ENCODE data around the gene PCBD1. TPM values are rescaled to one million over a fixed set of nuclear protein-coding genes. Genes with fewer than 3 reads are reported as not detected.

Gene PCBD1
- total and polyA plus RNA-seq, 2 experiments from 2014 or later, result 33.3 to 78.5 TPM

DNA sequence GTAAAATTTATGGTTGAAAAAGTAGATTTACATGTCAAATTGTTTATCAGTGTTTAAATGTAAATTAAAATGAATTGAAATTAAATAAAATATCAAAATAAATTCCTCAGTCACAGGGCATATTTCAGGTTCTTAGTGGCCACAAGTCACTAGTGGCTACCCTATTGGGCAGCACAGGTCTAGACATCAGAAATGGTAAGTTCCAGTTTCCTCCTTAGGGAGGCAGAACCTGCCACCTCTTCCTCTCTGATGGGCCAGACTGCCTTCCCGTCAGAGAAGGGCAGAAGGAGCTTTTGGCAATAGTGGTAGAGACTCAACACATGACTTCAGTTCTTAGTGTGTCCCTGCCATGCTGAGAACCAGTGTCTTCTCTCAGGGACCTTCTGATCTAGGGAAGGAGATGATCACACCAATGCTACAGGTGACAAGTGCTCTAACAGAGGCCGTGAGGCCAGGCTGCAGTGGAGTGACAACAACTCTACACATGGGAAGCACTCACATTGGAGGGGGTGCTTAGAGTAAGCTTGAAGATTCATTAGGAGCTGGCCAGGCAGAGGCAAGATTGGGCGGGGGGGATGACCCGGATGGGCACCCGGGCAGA, 14.4 kb upstream of the PCBD1 start:
- Histone ChIP-seq H3K27ac (ENCODE audit: low read depth) (no peak overlapping the region), H3K4me3 (no peak overlapping the region), H3K4me1 (ENCODE audit: insufficient read depth) (no peaks in the 10 kb centered on the region), H4K20me1 (replicated peaks; ENCODE audit: insufficient read depth) (no peaks in the 10 kb centered on the region), H3F3A (replicated peaks; ENCODE audit: low read depth) (no peaks in the 10 kb centered on the region), H3K36me3 (ENCODE audit: insufficient read depth) (no peaks in the 10 kb centered on the region), H3K4me2 (no peak overlapping the region), H3K9me2 (ENCODE audit: insufficient read depth) (no peaks in the 10 kb centered on the region), H3K79me2 (replicated peaks; ENCODE audit: insufficient read depth) (no peaks in the 10 kb centered on the region), H3K27me3 (ENCODE audit: insufficient read depth) (no peaks in the 10 kb centered on the region), H2AFZ (peak overlapping the region; percentile 67; the same call in 1 of the 2 replicates)
- H3K4me3 Mint-ChIP-seq, result no peak overlapping the region
- TF ChIP-seq CTCF (conservative IDR thresholded peaks at IDR 0.05; ENCODE audit: low read depth in 2 of 2), result peak in 1 of 2 experiments; percentile 5; a peak in 1 of 4 replicates
- TF ChIP-seq ZNF462 (CRISPR knock-in tag; IDR thresholded peaks at IDR 0.05), result no peak
- no peaks in the 10 kb centered on the region for H3K36me3 Mint-ChIP-seq (ENCODE audit: low read depth)
- no peak overlapping the region for H3K27ac Mint-ChIP-seq
- DNase-seq (ENCODE audit: low spot score) (no peak), ATAC-seq (peak; percentile 13; the same call in 1 of the 3 replicates)
- H3K9me3 Mint-ChIP-seq, result no peaks in the 10 kb centered on the region
- H3K4me1 Mint-ChIP-seq, result peaks cover 9% of the 10 kb centered on the region; the same call in 2 of the 3 replicates
- peaks cover 9% of the 10 kb centered on the region for H3K27me3 Mint-ChIP-seq (ENCODE audit: insufficient read depth, low read depth, poor library complexity)

Data from GM23338 (cell line).